Hepatocyte (in vitro differentiated cells): ENCODE measurements around the gene COASY. TPM values are rescaled to one million over a fixed set of nuclear protein-coding genes. Genes with fewer than 3 reads are reported as not detected.

ENCODE experiments used
- DNase-seq: peaks from one replicate; pipeline ENCODE4 v3.0.0-alpha.2; 2016; ENCODE audit warnings: low spot score
- H2AFZ ChIP-seq: fragments of 200-600 bp; sonication (generic); 2 replicates; pipeline ENCODE4 v1.6.0; 2016; ENCODE audit warnings: antibody characterized with exemption, mild to moderate bottlenecking
- H3K27ac ChIP-seq: fragments of 200-600 bp; sonication (generic); 2 replicates; pipeline ENCODE4 v1.5.1; 2016; ENCODE audit warnings: mild to moderate bottlenecking
- H3K27me3 ChIP-seq: fragments of 200-600 bp; sonication (generic); 2 replicates; pipeline ENCODE4 v1.6.1; 2016
- H3K36me3 ChIP-seq: fragments of 200-600 bp; sonication (generic); replicated peaks from 2 replicates; pipeline ENCODE4 v1.5.1; 2016; ENCODE audit warnings: low read depth; ENCODE audit not compliant: insufficient read depth
- H3K4me1 ChIP-seq: fragments of 200-600 bp; sonication (generic); 2 replicates; pipeline ENCODE4 v1.5.1; 2016; ENCODE audit warnings: mild to moderate bottlenecking, moderate library complexity; ENCODE audit not compliant: insufficient read depth
- H3K4me2 ChIP-seq: fragments of 200-600 bp; sonication (generic); 2 replicates; pipeline ENCODE4 v1.6.0; 2016
- H3K4me3 ChIP-seq: fragments of 200-600 bp; sonication (generic); 2 replicates; pipeline ENCODE4 v1.5.1; 2016; ENCODE audit warnings: mild to moderate bottlenecking
- H3K79me2 ChIP-seq: fragments of 200-600 bp; sonication (generic); 2 replicates; pipeline ENCODE4 v1.6.0; 2017; ENCODE audit warnings: mild to moderate bottlenecking
- H3K9me2 ChIP-seq: fragments of 200-600 bp; sonication (generic); replicated peaks from 2 replicates; pipeline ENCODE4 v1.6.0; 2017; ENCODE audit warnings: mild to moderate bottlenecking; ENCODE audit not compliant: insufficient read depth
- H3K9me3 ChIP-seq: fragments of 200-600 bp; sonication (generic); 2 replicates; pipeline ENCODE4 v1.5.1; 2016; ENCODE audit warnings: low read depth, mild to moderate bottlenecking
- H4K20me1 ChIP-seq: fragments of 200-600 bp; sonication (generic); 2 replicates; pipeline ENCODE4 v1.6.0; 2016; ENCODE audit warnings: mild to moderate bottlenecking; ENCODE audit not compliant: insufficient read depth, poor library complexity, severe bottlenecking
- EZH2 ChIP-seq: fragments of 200-600 bp; sonication (generic); IDR thresholded peaks from 2 replicates; pipeline ENCODE4 v1.6.1; 2016; ENCODE audit warnings: antibody characterized with exemption, mild to moderate bottlenecking, borderline replicate concordance
- EZH2phosphoT487 ChIP-seq: fragments of 200-600 bp; sonication (generic); IDR thresholded peaks from one replicate; pipeline ENCODE4 v1.6.1; 2018; ENCODE audit warnings: antibody characterized with exemption, mild to moderate bottlenecking, low read depth, moderate library complexity; ENCODE audit not compliant: unreplicated experiment, severe bottlenecking
- WGBS: methylation state at CpG from one replicate; pipeline ENCODE4 v1.1.6; 2016; ENCODE audit warnings: low lambda C conversion rate; ENCODE audit errors: missing lambda C conversion rate; 5-methylcytosine and 5-hydroxymethylcytosine counted together
- polyA plus RNA-seq: library from polyadenylated mRNA; unstranded; fragments of >200 nt; fragmentation: Nextera tagmentation; extraction: Ambion mirVana; gene quantifications from 2 replicates; pipeline ENCODE4 v1.2.1, GENCODE V29; 2016
- total RNA-seq: library from RNA; depleted of rRNA; stranded (reverse); fragments of >200 nt; gene quantifications from 2 replicates; pipeline ENCODE4 v1.2.3, GENCODE V29; 2014
- TF ChIP-seq, protein P1 (sequence below): fragments of 200-600 bp; sonication (generic); IDR thresholded peaks from 2 replicates; pipeline ENCODE4 v1.5.1; 2016; ENCODE audit warnings: antibody characterized with exemption, mild to moderate bottlenecking; ENCODE audit not compliant: poor library complexity

The COASY gene
- total and polyA plus RNA-seq, 2 experiments from 2014 or later = 33.9 to 91.6 TPM

DNA sequence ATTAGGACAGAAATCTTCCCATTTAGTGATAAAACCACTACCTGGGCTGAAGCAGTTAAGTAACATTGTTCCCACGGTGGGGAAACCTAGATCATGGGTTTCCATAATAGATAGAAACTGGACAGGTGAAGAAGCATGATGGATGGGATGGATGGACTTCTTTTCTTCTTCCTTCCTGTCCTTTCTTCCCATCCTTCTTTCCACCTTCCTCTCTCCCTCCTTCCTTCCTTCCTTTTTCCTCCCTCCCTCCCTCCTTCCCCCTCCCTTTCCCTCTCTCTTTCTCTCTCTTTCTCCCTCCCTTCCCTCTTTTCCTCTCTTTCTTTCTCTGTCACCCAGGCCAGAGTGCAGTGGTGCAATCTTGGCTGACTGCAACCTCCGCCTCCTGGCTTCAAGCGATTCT, 12.5 kb downstream of the COASY start:
- H3K4me1 ChIP-seq = peaks cover 4% of the 10 kb centered on the region
- H3K36me3 ChIP-seq = no peaks in the 10 kb centered on the region
- no peaks in the 10 kb centered on the region for H3K9me2 ChIP-seq
- no peaks in the 10 kb centered on the region for H4K20me1 ChIP-seq
- no peak overlapping the region for H3K27ac ChIP-seq
- no peak overlapping the region for H2AFZ ChIP-seq
- no peak overlapping the region for H3K4me2 ChIP-seq
- H3K27me3 ChIP-seq = no peaks in the 10 kb centered on the region
- no peak for TF ChIP-seq EZH2
- no peak for TF ChIP-seq EZH2phosphoT487
- TF ChIP-seq, protein P1, sequence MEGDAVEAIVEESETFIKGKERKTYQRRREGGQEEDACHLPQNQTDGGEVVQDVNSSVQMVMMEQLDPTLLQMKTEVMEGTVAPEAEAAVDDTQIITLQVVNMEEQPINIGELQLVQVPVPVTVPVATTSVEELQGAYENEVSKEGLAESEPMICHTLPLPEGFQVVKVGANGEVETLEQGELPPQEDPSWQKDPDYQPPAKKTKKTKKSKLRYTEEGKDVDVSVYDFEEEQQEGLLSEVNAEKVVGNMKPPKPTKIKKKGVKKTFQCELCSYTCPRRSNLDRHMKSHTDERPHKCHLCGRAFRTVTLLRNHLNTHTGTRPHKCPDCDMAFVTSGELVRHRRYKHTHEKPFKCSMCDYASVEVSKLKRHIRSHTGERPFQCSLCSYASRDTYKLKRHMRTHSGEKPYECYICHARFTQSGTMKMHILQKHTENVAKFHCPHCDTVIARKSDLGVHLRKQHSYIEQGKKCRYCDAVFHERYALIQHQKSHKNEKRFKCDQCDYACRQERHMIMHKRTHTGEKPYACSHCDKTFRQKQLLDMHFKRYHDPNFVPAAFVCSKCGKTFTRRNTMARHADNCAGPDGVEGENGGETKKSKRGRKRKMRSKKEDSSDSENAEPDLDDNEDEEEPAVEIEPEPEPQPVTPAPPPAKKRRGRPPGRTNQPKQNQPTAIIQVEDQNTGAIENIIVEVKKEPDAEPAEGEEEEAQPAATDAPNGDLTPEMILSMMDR = no peak
- DNase-seq = no peak
- H3K4me3 ChIP-seq = no peak overlapping the region
- H3K79me2 ChIP-seq = peaks cover 17% of the 10 kb centered on the region
- H3K9me3 ChIP-seq = no peaks in the 10 kb centered on the region
- WGBS = 82% methylated on average over 3 of the region's 3 CpGs

DNA sequence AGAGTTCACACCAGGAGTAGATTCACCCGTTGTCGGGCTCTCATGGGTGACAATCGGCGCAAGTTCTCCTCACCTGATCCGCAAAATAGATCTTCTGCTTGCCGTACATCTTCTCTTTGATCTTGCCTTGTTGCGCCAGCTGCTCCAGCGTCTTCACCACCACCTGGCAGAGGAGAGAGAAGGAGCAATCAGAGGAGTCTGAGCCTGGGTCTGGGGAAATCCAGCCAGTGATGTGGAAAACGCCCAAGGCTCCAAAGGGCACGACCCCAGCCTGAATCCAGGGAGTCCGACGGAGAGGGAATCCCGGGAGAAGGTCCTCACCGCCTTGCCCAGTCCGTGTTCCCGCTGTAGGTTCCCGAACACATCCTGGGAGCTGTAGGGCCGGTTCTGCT, 15.2 kb downstream of the COASY start:
- H2AFZ ChIP-seq = no peak overlapping the region

DNA sequence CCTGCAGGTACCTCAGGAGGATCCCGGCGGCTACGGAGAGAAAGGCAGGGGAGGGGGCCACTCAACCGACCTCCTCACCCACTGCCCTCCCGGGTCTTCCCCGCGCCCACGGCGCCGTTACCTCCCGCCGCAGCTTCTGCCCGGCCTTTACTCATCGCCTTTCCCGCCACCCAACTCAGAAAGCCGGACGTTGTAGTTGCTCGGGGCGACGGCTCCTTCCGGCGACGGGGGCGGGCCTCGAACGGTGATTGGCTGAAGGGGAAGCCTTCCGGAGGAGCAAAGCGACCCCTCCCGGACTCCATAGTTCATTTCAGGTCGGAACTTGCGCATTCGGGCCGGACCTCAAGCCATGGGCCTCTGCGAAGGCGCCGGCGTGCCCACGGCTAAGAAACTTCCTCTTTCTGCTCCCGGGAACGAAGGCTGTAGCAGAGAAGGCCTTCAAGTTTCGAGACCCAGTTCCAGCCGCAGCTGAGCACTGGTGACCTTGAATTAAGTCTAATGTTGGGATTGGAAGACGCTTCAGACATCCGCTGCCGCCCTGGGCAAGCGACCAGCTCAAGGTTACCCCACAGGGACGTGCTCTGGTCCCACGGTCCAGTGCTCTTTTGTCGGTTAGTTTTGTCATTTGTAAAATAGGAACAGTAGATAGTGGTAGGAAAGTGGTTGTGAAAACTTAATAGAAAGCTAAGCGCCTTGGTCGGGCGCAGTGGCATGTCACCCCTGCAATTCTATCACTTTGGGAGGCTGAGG, 15.8 kb downstream of the COASY start, which contains the start of gene PSMC3IP:
Gene PSMC3IP, minus strand, starts transcription at position 198 of the 750 bp plus-strand sequence. Its CDS starts 43 bp downstream, at position 155.
- Histone ChIP-seq H3K4me2 (peak within 1 kb of the TSS; percentile 85), H3K4me3 (peak within 1 kb of the TSS; percentile 46), H3K9me3 (no peaks in the 10 kb centered on the region), H3K27me3 (no peaks in the 10 kb centered on the region), H4K20me1 (no peaks in the 10 kb centered on the region), H3K27ac (peak within 1 kb of the TSS; percentile 76), H3K79me2 (peaks cover 7% of the 10 kb centered on the region), H2AFZ (peak within 1 kb of the TSS; percentile 54), H3K36me3 (no peaks in the 10 kb centered on the region), H3K4me1 (peaks cover 4% of the 10 kb centered on the region), H3K9me2 (no peaks in the 10 kb centered on the region)
- WGBS = 1% methylated on average over 52 of the region's 52 CpGs
- peak; percentile 96 for DNase-seq
- no peak for TF ChIP-seq EZH2phosphoT487
- TF ChIP-seq, protein P1 = peak; percentile 38
- no peak for TF ChIP-seq EZH2

More for the DNA sequence above, 15.2 kb downstream of the COASY start:
- Histone ChIP-seq H4K20me1 (no peaks in the 10 kb centered on the region), H3K79me2 (peaks cover 10% of the 10 kb centered on the region), H3K9me3 (no peaks in the 10 kb centered on the region), H3K9me2 (no peaks in the 10 kb centered on the region), H3K27me3 (no peaks in the 10 kb centered on the region), H3K4me2 (peak overlapping the region; percentile 85), H3K27ac (peak overlapping the region; percentile 3), H3K36me3 (no peaks in the 10 kb centered on the region), H3K4me1 (peaks cover 4% of the 10 kb centered on the region), H3K4me3 (peak overlapping the region; percentile 18)
- 13% methylated on average over 13 of the region's 18 CpGs for WGBS
- TF ChIP-seq EZH2 (no peak), EZH2phosphoT487 (no peak)
- TF ChIP-seq, protein P1 = no peak
- no peak for DNase-seq
